Panc1 (cell line): Measurements from ENCODE around the gene ART5. TPM values are rescaled to one million over a fixed set of nuclear protein-coding genes. Genes with fewer than 3 reads are reported as not detected.

Source experiments
- ATAC-seq: fragments of 200-7000 bp; cut with Tn5 transposase; 2 replicates; pipeline ENCODE4 v1.9.1; 2020; ENCODE audit warnings: mild to moderate bottlenecking, moderate library complexity
- BruUV-seq: library from RNA; stranded (reverse); fragments of 400-500 nt; replicated peaks from 2 replicates; lab custom pipeline; 2021; lab: Mats Ljungman, UMichigan
- CTCF ChIA-PET: fragments of 300-600 bp; sonication (Branson Sonifier 250); formaldehyde crosslinking; loops from one replicate; lab custom pipeline; 2022; ENCODE audit warnings: antibody characterized with exemption; lab: Charles Lee
- POLR2A ChIA-PET: fragments of 300-600 bp; sonication (Branson Sonifier 250); formaldehyde crosslinking; loops from one replicate; lab custom pipeline; 2022; ENCODE audit warnings: antibody characterized with exemption; lab: Charles Lee
- DNase-seq: peaks from one replicate; pipeline ENCODE4 v3.0.0-alpha.2; 2010; ENCODE audit warnings: low read depth, low spot score
- H3K27ac ChIP-seq: 2 replicates; pipeline ENCODE4 v1.5.1; 2011; ENCODE audit warnings: mild to moderate bottlenecking, low read length, inconsistent platforms
- H3K27me3 ChIP-seq: fragments of 200-500 bp; sonication (Bioruptor generic); 2 replicates; pipeline ENCODE4 v1.6.0; 2014; ENCODE audit warnings: low read length, inconsistent platforms; ENCODE audit not compliant: control insufficient read depth, insufficient read depth
- H3K36me3 ChIP-seq: fragments of 200-500 bp; sonication (Bioruptor generic); 2 replicates; pipeline ENCODE4 v1.5.1; 2014; ENCODE audit warnings: inconsistent platforms, mild to moderate bottlenecking, low read length, moderate library complexity; ENCODE audit not compliant: control insufficient read depth, insufficient read depth
- H3K4me1 ChIP-seq: 2 replicates; pipeline ENCODE4 v1.5.1; 2011; ENCODE audit warnings: inconsistent platforms, mild to moderate bottlenecking, low read length, moderate library complexity; ENCODE audit not compliant: control insufficient read depth, insufficient read depth
- H3K4me3 ChIP-seq, 2 experiments: 2 replicates each; pipeline ENCODE4 v1.5.1; 2011 to 2012; ENCODE audit warnings: low read depth in 2 of 2, low read length in 2 of 2, mild to moderate bottlenecking in 2 of 2, inconsistent platforms in 1 of 2, moderate library complexity in 1 of 2
- H3K9me3 ChIP-seq: fragments of 200-500 bp; sonication (Bioruptor generic); 2 replicates; pipeline ENCODE4 v1.5.1; 2014; ENCODE audit warnings: low read depth, mild to moderate bottlenecking, inconsistent platforms, low read length, moderate library complexity; ENCODE audit not compliant: control insufficient read depth, insufficient read depth
- CTCF ChIP-seq: fragments of 450-650 bp; IDR thresholded peaks from 2 replicates; pipeline ENCODE4 v1.5.1; 2017; ENCODE audit warnings: mild to moderate bottlenecking
- POLR2AphosphoS5 ChIP-seq: IDR thresholded peaks from 2 replicates; pipeline ENCODE4 v1.6.1; 2012; ENCODE audit warnings: mild to moderate bottlenecking, low read depth, low read length, moderate library complexity
- REST ChIP-seq, 2 experiments: IDR thresholded peaks; 2 replicates each; pipeline ENCODE4 v1.6.1; 2011 to 2012; ENCODE audit warnings: low read depth in 2 of 2, control low read depth in 1 of 2, low read length in 1 of 2, mild to moderate bottlenecking in 1 of 2, moderate library complexity in 1 of 2; ENCODE audit not compliant: insufficient read depth in 1 of 2
- SIN3A ChIP-seq: IDR thresholded peaks from 2 replicates; pipeline ENCODE4 v1.6.1; 2012; ENCODE audit warnings: low read depth, mild to moderate bottlenecking, low read length, moderate library complexity, borderline replicate concordance; ENCODE audit not compliant: insufficient read depth
- TCF7L2 ChIP-seq: IDR thresholded peaks from 2 replicates; pipeline ENCODE4 v1.6.1; 2011; ENCODE audit warnings: mild to moderate bottlenecking, low read depth, low read length, inconsistent platforms
- in situ Hi-C: cut with HindIII; loops from 2 replicates; pipeline ENCODE4 v1.10.0; 2016; ENCODE audit warnings: low sequenced_read_pairs, low pct_unique_long_range_greater_than_20kb
- intact Hi-C: fragments of 100-400 bp; cut with micrococcal nuclease; formaldehyde crosslinking; loops from one replicate; pipeline ENCODE4 v1.10.0; 2022; ENCODE audit not compliant: unreplicated experiment
- total RNA-seq: library from RNA; stranded (reverse); gene quantifications from one replicate; pipeline ENCODE4 v1.2.1, GENCODE V29; 2021; ENCODE audit not compliant: unreplicated experiment

ART5 gene
- total RNA-seq, 1 experiment from 2014 or later, result 12.8 TPM

GRCh38 chr11:3611976-3612678, 29.7 kb downstream of the ART5 start:
- in situ Hi-C loops, result no loop called here
- Histone ChIP-seq H3K27me3 (0 out of 2 replicates have a peak, but pooled peaks cover 2% of the 10 kb centered on the region), H3K9me3 (peaks cover 5% of the 10 kb centered on the region; the same call in 1 of the 2 replicates), H3K36me3 (no peaks in the 10 kb centered on the region), H3K4me1 (no peaks in the 10 kb centered on the region), H3K27ac (no peak overlapping the region), H3K4me3 (no peak overlapping the region)
- intact Hi-C loops, result no loop called here
- TF ChIP-seq REST (IDR thresholded peaks at IDR 0.05; ENCODE audit: insufficient read depth in 1 of 2, low read depth in 2 of 2, low read length in 1 of 2) (no peak), POLR2AphosphoS5 (no peak), TCF7L2 (no peak), CTCF (no peak), SIN3A (no peak)
- DNase-seq, result no peak
- no peak for ATAC-seq
- POLR2A ChIA-PET, result no interaction called here
- CTCF ChIA-PET, result no interaction called here
- BruUV-seq, result no TSS peak

GRCh38 chr11:3610846-3611245, 30.9 kb downstream of the ART5 start:
- no TSS peak for BruUV-seq
- intact Hi-C loops, result no loop called here
- H3K9me3 ChIP-seq, result peaks cover 5% of the 10 kb centered on the region; the same call in 1 of the 2 replicates
- no peaks in the 10 kb centered on the region for H3K36me3 ChIP-seq
- no peak overlapping the region for H3K4me3 ChIP-seq
- 0 out of 2 replicates have a peak, but pooled peaks cover 2% of the 10 kb centered on the region for H3K27me3 ChIP-seq
- TF ChIP-seq TCF7L2 (no peak), SIN3A (no peak), REST (IDR thresholded peaks at IDR 0.05; ENCODE audit: insufficient read depth in 1 of 2, low read depth in 2 of 2, low read length in 1 of 2) (no peak), POLR2AphosphoS5 (no peak), CTCF (no peak)
- in situ Hi-C loops, result no loop called here
- ChIA-PET CTCF (no interaction called here), POLR2A (no interaction called here)
- DNase-seq, result no peak
- ATAC-seq, result no peak
- H3K4me1 ChIP-seq, result no peaks in the 10 kb centered on the region
- H3K27ac ChIP-seq, result no peak overlapping the region
